Tibial nerve (tissue), 4 donors: ENCODE results near the gene ARMS2.

Source experiments
- EP300 ChIP-seq, 2 donors: sonication (generic); formaldehyde crosslinking; IDR thresholded peaks; one replicate each; pipeline ENCODE4 v1.6.1; 2017; ENCODE audit warnings: antibody characterized with exemption in 2 of 2, mild to moderate bottlenecking in 1 of 2
- TF ChIP-seq, protein P1 (sequence below), 5 experiments: fragments of 200-600 bp in 3 of 5; fragments of 450-650 bp in 2 of 5; sonication (generic) in 3 of 5; IDR thresholded peaks; one replicate each; pipeline ENCODE4 v1.5.1; 2016 to 2019; ENCODE audit warnings: antibody characterized with exemption in 5 of 5, mild to moderate bottlenecking in 3 of 5, moderate library complexity in 2 of 5

DNA sequence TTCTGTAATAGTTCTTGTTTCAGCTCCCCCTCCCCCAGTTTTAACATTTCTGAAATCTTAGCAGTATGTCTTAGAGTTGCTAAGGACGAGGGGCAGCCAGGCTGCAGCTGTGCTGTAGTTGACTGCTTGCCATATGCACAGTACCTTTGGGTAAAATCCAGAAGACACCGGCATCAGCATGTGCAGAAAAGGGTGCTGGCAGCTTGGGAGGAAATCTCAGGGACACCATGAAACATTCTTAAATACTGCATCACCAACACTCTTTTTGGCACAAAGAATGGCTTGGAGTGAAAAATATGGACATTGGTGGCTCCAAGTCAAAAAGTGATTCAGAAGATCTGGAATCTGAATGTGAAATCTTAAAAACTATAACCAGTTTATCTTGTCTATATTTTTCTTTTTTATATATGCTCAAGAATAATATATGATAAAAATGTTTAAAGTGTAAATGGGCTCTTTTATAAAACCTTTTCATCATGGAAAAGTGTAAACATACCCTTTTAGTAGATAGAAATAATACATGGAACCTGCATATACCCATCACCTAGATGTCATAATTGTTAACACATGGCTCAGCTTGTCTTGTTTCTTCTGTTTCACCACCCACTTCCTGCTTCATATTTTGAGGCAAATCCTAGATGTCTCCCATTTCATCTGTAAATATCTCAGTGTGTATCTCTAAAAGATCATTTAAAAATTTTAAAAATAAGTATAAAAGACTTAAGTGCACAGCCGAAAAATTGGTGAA is 34.4 kb upstream of the ARMS2 start:
- TF ChIP-seq, protein P1, sequence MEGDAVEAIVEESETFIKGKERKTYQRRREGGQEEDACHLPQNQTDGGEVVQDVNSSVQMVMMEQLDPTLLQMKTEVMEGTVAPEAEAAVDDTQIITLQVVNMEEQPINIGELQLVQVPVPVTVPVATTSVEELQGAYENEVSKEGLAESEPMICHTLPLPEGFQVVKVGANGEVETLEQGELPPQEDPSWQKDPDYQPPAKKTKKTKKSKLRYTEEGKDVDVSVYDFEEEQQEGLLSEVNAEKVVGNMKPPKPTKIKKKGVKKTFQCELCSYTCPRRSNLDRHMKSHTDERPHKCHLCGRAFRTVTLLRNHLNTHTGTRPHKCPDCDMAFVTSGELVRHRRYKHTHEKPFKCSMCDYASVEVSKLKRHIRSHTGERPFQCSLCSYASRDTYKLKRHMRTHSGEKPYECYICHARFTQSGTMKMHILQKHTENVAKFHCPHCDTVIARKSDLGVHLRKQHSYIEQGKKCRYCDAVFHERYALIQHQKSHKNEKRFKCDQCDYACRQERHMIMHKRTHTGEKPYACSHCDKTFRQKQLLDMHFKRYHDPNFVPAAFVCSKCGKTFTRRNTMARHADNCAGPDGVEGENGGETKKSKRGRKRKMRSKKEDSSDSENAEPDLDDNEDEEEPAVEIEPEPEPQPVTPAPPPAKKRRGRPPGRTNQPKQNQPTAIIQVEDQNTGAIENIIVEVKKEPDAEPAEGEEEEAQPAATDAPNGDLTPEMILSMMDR (IDR thresholded peaks at IDR 0.05), result no peak
- no peak for TF ChIP-seq EP300 (IDR thresholded peaks at IDR 0.05)
